Colonic mucosa (tissue), 4 donors: ENCODE results near the gene MTO1. TPM values are rescaled to one million over a fixed set of nuclear protein-coding genes. Genes with fewer than 3 reads are reported as not detected.
"Not testable (repeated sequence)": the region's sequence is repeated elsewhere in the genome, so short reads cannot be mapped to it uniquely, and the experiment has no call there.

Experiments used
- DNase-seq: peaks from one replicate; pipeline ENCODE4 v3.0.0-alpha.2; 2020
- H3K27ac ChIP-seq: fragments of 200-600 bp; one replicate; pipeline ENCODE4 v1.8.0; 2021
- H3K27me3 ChIP-seq: fragments of 200-600 bp; one replicate; pipeline ENCODE4 v1.8.0; 2021
- H3K36me3 ChIP-seq: fragments of 200-600 bp; one replicate; pipeline ENCODE4 v1.8.0; 2021
- H3K4me1 ChIP-seq: fragments of 200-600 bp; one replicate; pipeline ENCODE4 v1.8.0; 2021; ENCODE audit warnings: mild to moderate bottlenecking
- H3K4me3 ChIP-seq: fragments of 200-600 bp; one replicate; pipeline ENCODE4 v1.8.0; 2021
- H3K9ac ChIP-seq, 2 donors: one replicate each; pipeline ENCODE4 v1.7.0; 2013; ENCODE audit warnings: control low read depth in 2 of 2, low read depth in 2 of 2, low read length in 2 of 2
- H3K9me3 ChIP-seq: fragments of 200-600 bp; one replicate; pipeline ENCODE4 v1.8.0; 2021
- CTCF ChIP-seq: fragments of 200-600 bp; IDR thresholded peaks from one replicate; pipeline ENCODE4 v1.8.0; 2022; ENCODE audit warnings: antibody characterized with exemption, mild to moderate bottlenecking
- intact Hi-C: fragments of 100-400 bp; cut with DNase I; formaldehyde crosslinking; loops from one replicate; pipeline ENCODE4 v1.14.1; 2022
- total RNA-seq, 2 donors: library from RNA; stranded (reverse); fragmentation: NEBNext Ultra II Directional in 1 of 2; extraction: Animal tissue kit (Norgen Biotek cat#: 25700) in 1 of 2; gene quantifications; one replicate each; pipeline ENCODE4 v1.2.1, GENCODE V29; 2021
- donor health status: healthy.
- donor health status: DM: no; HTN: no; CAD: no.
- donor health status: DM: no; HTN: no; CAD: no.

The MTO1 gene
- total RNA-seq, 2 donors from 2014 or later, result 25.5 to 29.2 TPM

GRCh38 chr6:73443555-73443954 lies 18.0 kb upstream of the MTO1 start:
- TF ChIP-seq CTCF, result no peak
- no peak for DNase-seq
- Histone ChIP-seq H3K9ac (no peak overlapping the region), H3K4me1 (no peaks in the 10 kb centered on the region), H3K27ac (no peak overlapping the region), H3K9me3 (no peaks in the 10 kb centered on the region), H3K4me3 (no peak overlapping the region), H3K27me3 (no peaks in the 10 kb centered on the region), H3K36me3 (no peaks in the 10 kb centered on the region)
- intact Hi-C loops, result no loop called here

- no peaks in the 10 kb centered on the region for H3K9me3 ChIP-seq
- no peak for TF ChIP-seq CTCF
- H3K36me3 ChIP-seq, result no peaks in the 10 kb centered on the region
- peak overlapping the region; percentile 95 for H3K27ac ChIP-seq
- no peaks in the 10 kb centered on the region for H3K4me1 ChIP-seq
- no peaks in the 10 kb centered on the region for H3K27me3 ChIP-seq
- DNase-seq, result peak; percentile 44
- H3K9ac ChIP-seq, result peak overlapping the region; percentile 71 to 76
- H3K4me3 ChIP-seq, result peak overlapping the region; percentile 82
- intact Hi-C loops, result no loop called here
These were observed 10.1 kb upstream of the MTO1 start for GRCh38 chr6:73451223-73452106.

DNA sequence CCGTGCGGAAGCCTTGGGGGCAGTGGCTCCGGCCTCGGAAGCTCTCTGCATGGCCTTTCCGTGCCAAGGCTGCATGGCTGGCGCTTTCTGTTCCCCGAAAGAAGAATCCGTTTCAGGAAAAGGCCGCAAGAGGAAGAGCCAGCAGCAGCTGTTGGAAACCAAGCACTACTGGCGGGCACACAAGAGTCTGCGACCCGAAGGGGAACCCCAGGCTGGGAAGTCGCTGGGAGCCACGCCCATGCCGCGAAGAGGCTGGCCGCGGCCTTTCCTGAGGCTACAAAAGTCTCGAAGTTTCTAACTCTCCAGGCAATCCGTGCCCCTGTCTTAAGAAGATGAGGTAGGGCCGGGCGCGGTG lies 9.5 kb upstream of the MTO1 start, which contains the start of gene CGAS:
CGAS (minus strand) TSS at position 191 of the 355 bp plus-strand sequence; CDS start at position 75, 116 bp downstream.
- H3K27me3 ChIP-seq, result no peaks in the 10 kb centered on the region
- H3K9me3 ChIP-seq, result no peaks in the 10 kb centered on the region
- TF ChIP-seq CTCF, result no peak
- peak; percentile 85 for DNase-seq
- peak within 1 kb of the TSS; percentile 71 to 76 for H3K9ac ChIP-seq
- peak within 1 kb of the TSS; percentile 95 for H3K27ac ChIP-seq
- peak within 1 kb of the TSS; percentile 82 for H3K4me3 ChIP-seq
- no peaks in the 10 kb centered on the region for H3K36me3 ChIP-seq
- intact Hi-C loops, result no loop called here
- no peaks in the 10 kb centered on the region for H3K4me1 ChIP-seq

- intact Hi-C loops, result no loop called here
- no peak overlapping the region for H3K4me3 ChIP-seq
- no peaks in the 10 kb centered on the region for H3K36me3 ChIP-seq
- no peaks in the 10 kb centered on the region for H3K9me3 ChIP-seq
- H3K27ac ChIP-seq, result no peak overlapping the region
- H3K9ac ChIP-seq, result no peak overlapping the region
- no peak for TF ChIP-seq CTCF
- no peaks in the 10 kb centered on the region for H3K4me1 ChIP-seq
- H3K27me3 ChIP-seq, result no peaks in the 10 kb centered on the region
- no peak for DNase-seq
These were observed 5.5 kb upstream of the MTO1 start for GRCh38 chr6:73455865-73456629.

DNA sequence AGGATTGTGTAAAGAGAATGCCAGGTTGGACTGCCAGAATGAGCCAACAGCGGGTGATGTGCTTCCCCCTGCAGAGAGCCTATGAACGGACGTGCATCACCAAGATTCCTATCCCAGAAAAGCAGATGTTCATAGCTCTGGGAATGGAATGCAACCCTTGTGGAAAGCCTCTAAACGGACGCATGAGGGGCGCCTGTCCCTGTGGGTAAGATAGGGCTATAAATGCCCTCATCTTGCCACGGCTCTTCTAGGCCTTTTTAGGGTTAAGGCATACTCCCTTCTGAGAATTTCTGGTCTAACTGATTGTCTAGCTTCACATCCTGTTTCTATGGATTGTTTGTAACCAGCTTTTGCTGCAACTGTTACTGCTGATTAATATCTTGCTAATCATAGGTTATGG lies 2.1 kb upstream of the MTO1 start:
- H3K27me3 ChIP-seq, H3K4me1 ChIP-seq, H3K9me3 ChIP-seq, H3K27ac ChIP-seq, H3K9ac ChIP-seq, intact Hi-C loops, H3K36me3 ChIP-seq, H3K4me3 ChIP-seq, DNase-seq: not testable (repeated sequence)
